MCF 10A (cell line): Measurements from ENCODE around the gene PACC1. TPM values are rescaled to one million over a fixed set of nuclear protein-coding genes. Genes with fewer than 3 reads are reported as not detected.
A peak's percentile ranks its signal among the peaks of the same experiment; 100 is the strongest.

ENCODE experiments used
- BruUV-seq: library from RNA; stranded (reverse); fragments of 400-500 nt; replicated peaks from 2 replicates; lab custom pipeline; 2021; lab: Mats Ljungman, UMichigan
- CTCF ChIA-PET: fragments of 300-600 bp; sonication (Branson Sonifier 250); formaldehyde crosslinking; extraction: SDS; loops from one replicate; lab custom pipeline; 2021; ENCODE audit warnings: antibody characterized with exemption, inconsistent platforms; lab: Yijun Ruan, JAX
- POLR2A ChIA-PET: fragments of 300-600, 350-650 bp; sonication (Branson Sonifier 250); formaldehyde crosslinking; extraction: SDS; loops from one replicate; lab custom pipeline; 2020; ENCODE audit warnings: antibody characterized with exemption, inconsistent platforms; lab: Yijun Ruan, JAX
- DNase-seq: peaks from one replicate; pipeline ENCODE4 v3.0.0-alpha.2; 2018; ENCODE audit not compliant: unreplicated experiment
- H3K27ac Mint-ChIP-seq: one replicate; pipeline ENCODE4 v1.8.0; 2022; ENCODE audit warnings: mild to moderate bottlenecking, low read depth, mixed read lengths; ENCODE audit not compliant: unreplicated experiment
- H3K27me3 Mint-ChIP-seq: one replicate; pipeline ENCODE4 v1.8.0; 2022; ENCODE audit warnings: mixed read lengths; ENCODE audit not compliant: insufficient read depth, unreplicated experiment
- H3K36me3 Mint-ChIP-seq: one replicate; pipeline ENCODE4 v1.8.0; 2022; ENCODE audit warnings: mild to moderate bottlenecking, moderate library complexity, mixed read lengths; ENCODE audit not compliant: insufficient read depth, unreplicated experiment
- H3K4me1 Mint-ChIP-seq: one replicate; pipeline ENCODE4 v1.8.0; 2022; ENCODE audit warnings: mixed read lengths; ENCODE audit not compliant: insufficient read depth, unreplicated experiment
- H3K4me3 Mint-ChIP-seq: one replicate; pipeline ENCODE4 v1.8.0; 2022; ENCODE audit warnings: mild to moderate bottlenecking, moderate library complexity, mixed read lengths; ENCODE audit not compliant: unreplicated experiment
- H3K9me3 Mint-ChIP-seq: one replicate; pipeline ENCODE4 v1.8.0; 2022; ENCODE audit warnings: mixed read lengths; ENCODE audit not compliant: unreplicated experiment
- CTCF ChIP-seq: fragments of 200-600 bp; IDR thresholded peaks from one replicate; pipeline ENCODE4 v1.8.0; 2022; ENCODE audit warnings: antibody characterized with exemption, mild to moderate bottlenecking; ENCODE audit not compliant: unreplicated experiment
- intact Hi-C: fragments of 100-400 bp; cut with micrococcal nuclease; formaldehyde crosslinking; loops from 2 replicates; pipeline ENCODE4 v1.14.1; 2022
- total RNA-seq: library from RNA; stranded (reverse); gene quantifications from 2 replicates; pipeline ENCODE4 v1.2.3, GENCODE V29; 2022

The PACC1 gene
- total RNA-seq, 1 experiment from 2014 or later: 23.3 TPM

GRCh38 chr1:212460376-212460775, 45.7 kb upstream of the PACC1 start:
- H3K27ac Mint-ChIP-seq: no peak overlapping the region
- no peak for DNase-seq
- H3K9me3 Mint-ChIP-seq: no peaks in the 10 kb centered on the region
- ChIA-PET CTCF (interaction anchor here (0.5 to 15.8 kb wide), 5 partner anchors 21 to 397 kb away, joined by 3 to 481 read pairs (median 160); no protein-coding TSS in a partner anchor), POLR2A (interaction anchor here (1.2 kb wide), 1 partner anchor 532 kb away, joined by 3 read pairs; no protein-coding TSS in a partner anchor)
- BruUV-seq: no TSS peak
- no peak for TF ChIP-seq CTCF
- no peak overlapping the region for H3K4me3 Mint-ChIP-seq
- no peaks in the 10 kb centered on the region for H3K27me3 Mint-ChIP-seq
- intact Hi-C loops: no loop called here
- no peaks in the 10 kb centered on the region for H3K36me3 Mint-ChIP-seq
- no peaks in the 10 kb centered on the region for H3K4me1 Mint-ChIP-seq

- Mint-ChIP-seq H3K9me3 (no peaks in the 10 kb centered on the region), H3K27ac (no peak overlapping the region), H3K4me3 (no peak overlapping the region), H3K4me1 (no peaks in the 10 kb centered on the region), H3K27me3 (no peaks in the 10 kb centered on the region), H3K36me3 (no peaks in the 10 kb centered on the region)
- POLR2A ChIA-PET: interaction anchor here (1.2 kb wide), 1 partner anchor 533 kb away, joined by 3 read pairs; no protein-coding TSS in a partner anchor
- no TSS peak for BruUV-seq
- CTCF ChIA-PET: interaction anchor here (0.6 to 15.8 kb wide), 9 partner anchors 20 to 396 kb away, joined by 3 to 481 read pairs (median 5); no protein-coding TSS in a partner anchor
- DNase-seq: no peak
- no peak for TF ChIP-seq CTCF
- intact Hi-C loops: loop anchor here (5.0 kb wide), 1 partner anchor 762 kb away; no protein-coding TSS in a partner anchor
Observed at GRCh38 chr1:212459656-212460055, 45.0 kb upstream of the PACC1 start.

- Mint-ChIP-seq H3K27ac (no peak overlapping the region), H3K4me3 (no peak overlapping the region), H3K4me1 (no peaks in the 10 kb centered on the region), H3K9me3 (no peaks in the 10 kb centered on the region), H3K27me3 (no peaks in the 10 kb centered on the region), H3K36me3 (no peaks in the 10 kb centered on the region)
- BruUV-seq: no TSS peak
- no peak for TF ChIP-seq CTCF
- POLR2A ChIA-PET: no interaction called here
- CTCF ChIA-PET: interaction anchor here (0.6 to 15.8 kb wide), 22 partner anchors 9 to 779 kb away, joined by 3 to 481 read pairs (median 30); partner anchors contain the start of genes DTL, INTS7 and NENF
- no peak for DNase-seq
- intact Hi-C loops: loop anchor here (5.0 kb wide), 1 partner anchor 762 kb away; no protein-coding TSS in a partner anchor
Observed at GRCh38 chr1:212458817-212459216, 44.1 kb upstream of the PACC1 start.

- Mint-ChIP-seq H3K27ac (no peak overlapping the region), H3K9me3 (no peaks in the 10 kb centered on the region), H3K4me1 (no peaks in the 10 kb centered on the region), H3K27me3 (no peaks in the 10 kb centered on the region), H3K36me3 (no peaks in the 10 kb centered on the region), H3K4me3 (no peak overlapping the region)
- peak; percentile 92 for TF ChIP-seq CTCF
- ChIA-PET CTCF (interaction anchor here (0.6 to 15.8 kb wide), 65 partner anchors 8 to 806 kb away, joined by 3 to 481 read pairs (median 6); partner anchors contain the start of genes DTL, INTS7, NENF and NSL1), POLR2A (interaction anchor here (0.6 to 2.9 kb wide), 4 partner anchors 21 to 536 kb away, joined by 3 to 13 read pairs (median 3); partner anchors contain the start of genes DTL and INTS7)
- peak; percentile 79 for DNase-seq
- intact Hi-C loops: loop anchor here (1.0 to 5.0 kb wide), 2 partner anchors 537 to 761 kb away; no protein-coding TSS in a partner anchor
- BruUV-seq: no TSS peak
Observed at GRCh38 chr1:212457740-212458338, 43.2 kb upstream of the PACC1 start.
